GM12892 (cell line): Measurements from ENCODE around the gene CPNE4.

Experiments
- POLR2A ChIP-seq: IDR thresholded peaks from 2 replicates; pipeline ENCODE4 v1.6.1; 2011; ENCODE audit warnings: low read depth, low read length, control low read depth
- POLR2AphosphoS5 ChIP-seq: IDR thresholded peaks from 2 replicates; pipeline ENCODE4 v1.6.1; 2011; ENCODE audit warnings: low read depth, low read length, control low read depth
- TAF1 ChIP-seq: IDR thresholded peaks from 2 replicates; pipeline ENCODE4 v1.6.1; 2011; ENCODE audit warnings: low read depth, mild to moderate bottlenecking, control low read depth, low read length, borderline replicate concordance

- no peak for TF ChIP-seq POLR2AphosphoS5
- TF ChIP-seq POLR2A, result no peak
- TF ChIP-seq TAF1, result no peak
These were observed 502.2 kb downstream of the CPNE4 start for GRCh38 chr3:131532645-131533044.
